Measurements from ENCODE around the gene FOXP2. TPM values are rescaled to one million over a fixed set of nuclear protein-coding genes. Genes with fewer than 3 reads are reported as not detected.
"Not testable (repeated sequence)": the region's sequence is repeated elsewhere in the genome, so short reads cannot be mapped to it uniquely, and the experiment has no call there.

FOXP2 gene
- total RNA-seq, 1 donor, result under 0.01 TPM

DNA sequence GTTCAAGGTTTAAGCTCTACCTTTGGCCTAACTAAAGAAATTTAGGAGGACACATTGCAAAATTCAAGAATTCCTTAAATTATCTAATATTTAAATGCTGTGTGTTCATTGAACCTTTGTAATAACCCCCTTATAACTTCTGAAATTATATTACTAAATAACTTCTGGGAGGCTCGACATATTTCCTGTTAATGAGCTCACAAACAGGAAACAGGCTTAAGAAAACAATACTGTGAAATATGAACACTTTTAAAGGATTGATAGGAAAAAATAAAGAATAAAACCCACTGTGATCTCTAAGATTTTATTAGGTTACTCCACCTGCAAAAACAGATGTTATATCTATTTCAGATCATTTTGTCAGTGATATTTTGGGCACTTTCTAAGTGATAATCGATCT is 74.1 kb downstream of the FOXP2 start:
- no peak for DNase-seq (ENCODE audit: low read depth in 2 of 3, low spot score in 2 of 3)

DNA sequence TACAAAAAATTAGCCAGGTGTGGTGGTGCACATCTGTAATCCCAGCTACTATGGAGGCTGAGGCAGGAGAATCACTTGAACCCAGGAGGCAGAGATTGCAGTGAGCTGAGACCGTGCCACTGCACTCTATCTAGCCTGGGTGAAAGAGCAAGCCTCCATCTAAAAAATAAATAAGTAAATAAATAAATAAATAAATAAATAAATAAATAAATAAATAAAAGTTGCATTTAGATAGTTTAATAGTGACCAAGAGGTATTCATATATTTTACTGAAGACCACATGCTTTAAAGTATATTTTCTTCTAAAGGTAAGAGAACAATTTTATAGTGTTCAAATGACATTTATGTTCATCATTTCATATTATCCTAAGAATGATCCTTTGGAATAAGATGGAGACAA is 82.9 kb downstream of the FOXP2 start:
- not testable (repeated sequence) for DNase-seq (ENCODE audit: low read depth in 2 of 3, low spot score in 2 of 3)

DNA sequence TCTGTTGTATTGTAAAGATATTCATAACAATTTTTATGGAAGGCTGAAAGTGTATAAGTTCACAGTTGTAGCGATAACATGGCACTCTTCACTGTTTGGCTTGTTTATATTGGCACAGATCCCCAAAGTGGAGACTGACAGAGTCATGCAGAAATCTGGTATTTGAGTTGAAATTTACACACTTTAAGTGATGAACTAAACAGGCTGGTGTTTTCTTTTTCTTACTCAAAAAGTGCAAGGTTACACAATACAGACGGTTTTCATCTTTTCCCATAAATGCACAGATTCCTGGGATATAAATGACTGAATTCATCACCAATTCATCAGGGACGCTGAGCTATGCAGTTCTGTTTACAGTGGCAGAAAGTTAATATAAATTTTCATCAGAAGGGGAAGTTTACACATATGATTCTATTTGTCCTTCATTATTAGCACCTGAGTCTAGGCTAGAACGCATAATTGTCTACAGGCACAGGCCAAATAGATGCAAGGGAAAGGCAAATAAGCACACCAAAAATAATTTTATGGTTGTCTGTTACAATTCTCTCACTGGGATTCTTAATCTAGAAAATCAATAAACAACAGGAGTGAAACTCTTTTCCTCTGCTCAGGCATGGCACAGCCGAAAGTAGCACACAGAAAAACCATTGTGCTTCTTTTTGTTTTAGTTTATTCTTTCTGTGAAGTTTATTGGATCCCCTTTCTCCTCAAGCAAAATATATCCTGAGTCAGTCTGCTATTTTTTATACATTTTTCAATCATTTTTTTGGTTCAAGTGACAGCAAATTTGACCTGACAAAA is 88.0 kb downstream of the FOXP2 start:
- DNase-seq (ENCODE audit: low read depth in 2 of 3, low spot score in 2 of 3), result no peak

DNA sequence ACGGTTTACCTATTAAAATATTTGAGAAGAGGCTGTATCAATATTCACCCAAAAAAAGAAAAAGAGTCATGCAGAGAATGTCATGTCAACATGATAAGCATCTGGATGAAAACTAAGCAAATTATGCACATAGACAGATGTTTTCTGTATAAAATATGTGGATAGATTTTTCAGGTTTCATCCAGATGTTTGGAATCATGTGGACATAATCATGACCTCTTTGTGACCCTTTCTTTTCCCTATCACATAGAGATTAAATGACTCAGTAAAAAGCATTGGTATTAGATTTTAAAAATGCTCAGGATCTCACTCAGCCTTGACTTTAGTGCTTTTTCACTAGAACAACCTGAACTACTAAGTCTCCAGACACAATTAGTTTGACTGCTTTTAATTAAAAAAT is 90.0 kb downstream of the FOXP2 start:
- DNase-seq (ENCODE audit: low read depth in 2 of 3, low spot score in 2 of 3), result no peak

DNA sequence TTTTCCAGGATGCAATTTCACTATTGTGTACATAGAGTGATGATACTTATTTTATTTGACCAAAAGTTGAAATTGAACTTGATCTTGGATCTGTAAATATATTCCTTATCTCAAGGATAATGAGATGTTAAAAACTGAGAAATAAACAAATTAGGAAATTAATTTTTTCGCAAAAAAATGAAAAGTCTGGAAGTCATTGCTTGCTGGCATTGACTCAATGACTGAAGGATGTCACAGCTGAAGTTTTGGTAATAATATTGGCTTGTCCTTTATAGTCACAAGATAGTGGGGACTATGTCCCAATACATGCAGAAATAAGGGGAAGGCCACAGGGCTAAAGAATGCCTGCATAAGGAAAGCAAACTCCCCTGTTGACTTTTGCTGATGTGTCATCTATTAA is 92.8 kb downstream of the FOXP2 start:
- DNase-seq (ENCODE audit: low read depth in 2 of 3, low spot score in 2 of 3), result no peak

DNA sequence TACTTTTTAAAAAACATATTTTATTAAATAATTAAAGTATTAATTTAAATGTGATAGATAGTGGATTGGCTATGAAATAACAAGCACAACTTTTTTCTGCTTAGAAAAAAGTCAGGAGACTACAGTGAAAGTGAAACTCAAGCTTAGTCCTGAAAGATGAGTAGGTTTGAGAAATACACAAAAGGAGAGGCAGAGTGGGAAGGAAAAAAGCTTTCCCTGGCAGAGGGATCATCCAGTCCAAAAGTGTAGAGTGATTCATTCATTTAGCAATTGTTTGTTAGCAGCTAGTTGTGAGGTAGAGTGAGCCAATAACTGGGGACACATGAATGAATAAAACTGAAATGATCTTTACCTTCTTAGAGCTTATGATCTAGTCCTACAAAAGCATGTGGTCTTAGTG is 93.5 kb downstream of the FOXP2 start:
- no peak for DNase-seq (ENCODE audit: low read depth in 2 of 3, low spot score in 2 of 3)

DNA sequence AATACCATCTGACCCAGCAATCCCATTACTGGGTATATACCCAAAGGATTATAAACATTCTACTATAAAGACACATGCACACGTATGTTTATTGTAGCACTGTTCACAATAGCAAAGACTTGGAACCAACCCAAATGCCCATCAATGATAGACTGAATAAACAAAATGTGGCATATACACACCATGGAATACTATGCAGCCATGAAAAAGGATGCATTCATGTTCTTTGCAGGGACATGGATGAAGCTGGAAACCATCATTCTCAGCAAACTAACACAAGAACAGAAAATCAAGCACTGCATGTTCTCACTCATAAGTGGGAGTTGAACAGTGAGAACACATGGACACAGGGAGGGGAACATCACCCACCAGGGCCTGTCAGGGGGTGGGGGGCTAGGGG is 96.2 kb downstream of the FOXP2 start:
- DNase-seq (ENCODE audit: low read depth in 2 of 3, low spot score in 2 of 3), result not testable (repeated sequence)

DNA sequence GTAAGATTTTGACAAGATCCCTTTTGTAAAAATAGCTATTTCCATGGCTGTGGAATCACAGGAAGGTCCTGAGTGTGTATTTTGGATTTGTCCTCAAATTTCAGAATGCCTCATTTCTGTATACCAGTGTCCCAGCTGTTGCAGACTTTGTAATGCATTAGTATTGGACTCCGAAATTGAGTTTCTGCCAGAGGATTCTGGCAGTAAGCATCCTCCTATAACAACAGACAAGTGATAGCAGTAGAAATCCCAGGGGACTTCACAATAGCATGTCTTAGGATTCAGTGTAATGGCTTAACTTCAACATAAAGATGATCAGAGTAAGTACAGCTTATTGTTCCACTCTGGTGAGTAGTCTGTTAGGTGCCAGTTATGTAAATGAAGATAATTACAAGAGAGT is 104.6 kb downstream of the FOXP2 start:
- DNase-seq (ENCODE audit: low read depth in 2 of 3, low spot score in 2 of 3), result no peak

DNA sequence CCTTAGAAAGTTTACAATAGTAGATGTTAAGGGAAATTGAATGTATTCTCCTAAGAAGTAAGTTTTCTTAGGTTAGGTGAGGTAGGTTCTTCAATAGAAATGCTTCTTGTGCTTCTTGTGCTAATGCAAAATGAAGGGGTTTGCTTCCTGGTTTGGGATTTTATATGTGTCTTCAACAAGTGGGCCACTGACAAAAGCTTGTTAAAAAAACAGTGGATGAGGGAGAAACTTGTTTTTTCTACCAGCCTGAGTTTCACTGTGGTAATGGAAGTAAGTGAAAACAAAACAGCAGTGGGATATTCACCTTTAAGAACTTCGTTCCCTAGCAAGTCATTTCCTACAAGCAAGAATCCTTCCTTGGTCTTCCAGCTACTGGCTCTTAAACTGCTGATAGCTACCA is 107.5 kb downstream of the FOXP2 start:
- DNase-seq (ENCODE audit: low read depth in 2 of 3, low spot score in 2 of 3), result no peak

DNA sequence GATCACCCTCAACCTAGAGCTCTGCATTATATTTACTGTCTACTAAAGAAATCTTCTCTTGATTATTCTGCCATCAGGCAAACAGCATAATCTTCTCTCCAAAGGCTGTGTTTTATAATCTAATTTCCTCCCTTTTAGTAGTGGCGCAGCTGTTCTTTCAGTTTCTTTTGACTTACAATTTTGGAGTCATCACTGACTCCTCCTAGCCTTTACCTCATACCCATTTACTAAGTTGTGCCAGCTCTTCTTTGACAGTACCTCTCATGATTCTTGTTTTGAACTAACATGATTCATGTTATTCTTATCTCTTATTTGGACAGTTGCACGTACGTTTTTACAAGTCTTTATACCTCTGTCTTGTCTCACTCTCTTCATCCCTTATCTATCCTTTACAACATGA is 113.0 kb downstream of the FOXP2 start:
- DNase-seq (ENCODE audit: low read depth in 2 of 3, low spot score in 2 of 3), result no peak

DNA sequence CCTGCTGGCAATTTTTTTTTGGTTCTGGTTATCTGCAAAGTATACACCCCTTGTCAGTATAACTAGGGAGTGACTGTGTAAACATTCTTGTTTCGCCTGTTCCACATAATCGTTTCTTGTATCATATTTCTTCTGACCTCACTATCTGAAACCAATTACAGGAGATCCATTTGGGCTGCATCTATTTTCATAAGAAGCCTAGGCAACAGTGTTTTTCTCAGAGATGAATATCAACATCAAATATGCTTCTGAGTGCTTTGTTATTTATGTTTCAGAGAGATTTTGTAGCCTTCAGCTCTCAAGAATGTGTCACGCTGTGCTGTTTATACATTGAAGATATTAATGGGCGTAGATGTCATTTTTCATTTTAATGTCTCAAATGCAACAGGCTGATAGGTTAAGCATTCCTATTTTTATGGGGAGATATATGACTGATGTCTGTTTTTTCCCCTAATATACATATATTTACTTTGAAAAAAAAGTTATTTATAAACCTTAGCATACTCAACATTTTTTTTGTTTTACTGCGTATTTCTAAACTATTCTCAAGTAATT is 115.5 kb downstream of the FOXP2 start:
- no peak for DNase-seq (ENCODE audit: low read depth in 2 of 3, low spot score in 2 of 3)

DNA sequence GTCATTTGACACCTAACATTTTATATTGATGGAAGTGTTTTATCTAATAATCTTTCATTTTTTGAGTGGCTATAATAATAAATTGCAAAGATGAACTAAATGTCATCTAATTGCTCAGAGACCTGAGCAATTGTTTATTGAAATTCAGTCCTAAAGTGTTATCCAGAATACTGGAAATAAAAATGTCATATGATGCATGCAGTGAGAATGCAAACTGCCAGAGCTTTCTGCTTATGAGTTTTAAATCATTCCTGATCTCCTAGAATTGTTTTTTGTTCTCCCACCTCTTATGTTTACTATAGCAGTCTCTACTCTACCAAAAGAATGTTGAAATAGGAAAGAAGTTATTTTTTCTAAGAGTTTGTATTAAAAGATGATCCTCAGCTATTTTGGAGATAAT is 116.7 kb downstream of the FOXP2 start:
- DNase-seq (ENCODE audit: low read depth in 2 of 3, low spot score in 2 of 3), result no peak

DNA sequence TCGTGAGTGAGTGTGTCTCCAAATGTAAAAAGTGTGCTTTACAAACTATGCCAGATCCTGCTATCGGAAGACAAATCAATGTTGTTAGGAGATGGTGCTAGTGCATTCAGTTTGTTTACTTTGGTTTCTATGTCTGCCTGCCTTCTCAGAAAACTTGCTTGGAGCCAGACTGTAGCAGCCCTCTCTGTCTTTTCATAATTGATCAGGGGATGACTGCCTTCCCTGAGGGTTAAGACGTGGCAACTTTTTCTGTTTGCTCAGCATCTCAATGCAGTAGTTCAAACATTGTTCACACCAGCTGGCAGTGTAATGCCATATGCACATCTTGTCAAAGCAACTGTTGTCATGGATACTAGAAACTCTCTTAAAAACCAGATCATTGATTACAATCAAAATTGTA is 118.5 kb downstream of the FOXP2 start:
- no peak for DNase-seq (ENCODE audit: low read depth in 2 of 3, low spot score in 2 of 3)

DNA sequence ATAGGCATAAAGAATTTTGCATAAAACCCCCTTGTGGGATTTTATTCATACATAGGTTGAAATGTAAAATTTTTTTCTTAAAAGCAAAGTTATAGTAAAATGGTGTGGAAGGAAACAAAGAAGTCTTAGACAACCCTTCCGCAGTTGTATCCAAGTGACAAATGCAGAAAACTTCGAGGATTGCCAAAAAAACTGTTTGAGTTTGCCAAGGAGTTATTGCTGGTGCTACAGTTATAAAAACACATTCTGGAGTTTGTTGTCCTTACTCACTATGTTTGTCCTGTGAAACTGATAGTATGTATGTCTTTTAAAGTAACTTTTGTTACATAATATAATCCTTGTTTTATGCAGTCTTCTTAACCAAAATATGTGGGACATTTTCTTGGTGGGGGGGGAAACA is 120.3 kb downstream of the FOXP2 start:
- no peak for DNase-seq (ENCODE audit: low read depth in 2 of 3, low spot score in 2 of 3)

DNA sequence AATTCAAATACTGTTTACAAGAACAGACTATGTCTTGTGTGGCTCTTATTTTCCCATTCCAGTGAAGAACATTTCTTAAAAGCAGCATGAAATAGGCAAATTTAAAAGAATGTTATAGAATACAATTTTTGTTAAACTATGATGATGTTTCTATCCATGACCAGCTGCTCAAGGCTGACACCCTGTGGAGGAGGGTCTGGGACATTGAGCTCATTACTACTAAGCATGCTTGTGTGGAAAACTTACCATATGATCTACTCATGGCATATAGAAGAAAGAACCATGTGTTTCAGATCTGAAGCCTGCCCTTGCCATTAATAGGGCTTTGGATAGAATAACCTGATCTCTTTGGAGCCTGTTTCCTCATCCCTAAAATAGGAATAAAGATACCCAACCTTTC is 125.0 kb downstream of the FOXP2 start:
- DNase-seq (ENCODE audit: low read depth in 2 of 3, low spot score in 2 of 3), result peak in 2 of 3 donors; percentile 3 to 32

DNA sequence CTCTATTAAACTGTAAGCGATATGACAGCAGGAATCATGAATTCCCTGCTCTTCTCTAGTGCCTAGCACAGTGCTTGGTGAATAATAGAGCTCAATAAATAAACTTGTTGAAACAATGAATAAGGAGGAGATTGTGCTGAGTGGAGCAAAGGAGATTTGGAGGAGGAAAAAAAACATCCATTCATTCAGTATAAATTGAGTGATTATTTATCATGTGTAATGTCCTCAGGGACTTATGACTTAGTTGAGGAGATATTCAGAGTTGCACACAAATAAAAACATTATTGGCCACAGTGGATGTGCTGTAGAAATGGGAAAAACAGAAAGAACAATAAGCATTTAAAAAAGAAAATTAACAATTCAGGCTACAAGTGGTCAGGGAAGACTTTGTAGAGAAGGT is 125.7 kb downstream of the FOXP2 start:
- DNase-seq (ENCODE audit: low read depth in 2 of 3, low spot score in 2 of 3), result no peak

DNA sequence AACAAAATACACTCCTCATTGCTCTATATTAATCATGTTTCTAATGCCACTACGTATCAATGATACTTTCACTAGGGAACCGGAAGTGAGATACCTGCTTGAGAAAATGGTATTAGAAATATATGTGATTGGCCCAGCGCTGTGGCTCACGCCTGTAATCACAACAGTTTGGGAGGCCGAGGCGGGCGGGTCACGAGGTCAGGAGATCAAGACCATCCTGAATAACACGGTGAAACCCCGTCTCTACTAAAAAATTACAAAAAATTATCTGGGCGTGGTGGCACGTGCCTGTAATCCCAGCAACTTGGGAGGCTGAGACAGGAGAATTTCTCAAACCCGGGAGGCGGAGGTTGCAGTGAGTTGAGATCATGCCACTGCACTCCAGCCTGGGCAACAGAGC is 132.7 kb downstream of the FOXP2 start:
- not testable (repeated sequence) for DNase-seq (ENCODE audit: low read depth in 2 of 3, low spot score in 2 of 3)

DNA sequence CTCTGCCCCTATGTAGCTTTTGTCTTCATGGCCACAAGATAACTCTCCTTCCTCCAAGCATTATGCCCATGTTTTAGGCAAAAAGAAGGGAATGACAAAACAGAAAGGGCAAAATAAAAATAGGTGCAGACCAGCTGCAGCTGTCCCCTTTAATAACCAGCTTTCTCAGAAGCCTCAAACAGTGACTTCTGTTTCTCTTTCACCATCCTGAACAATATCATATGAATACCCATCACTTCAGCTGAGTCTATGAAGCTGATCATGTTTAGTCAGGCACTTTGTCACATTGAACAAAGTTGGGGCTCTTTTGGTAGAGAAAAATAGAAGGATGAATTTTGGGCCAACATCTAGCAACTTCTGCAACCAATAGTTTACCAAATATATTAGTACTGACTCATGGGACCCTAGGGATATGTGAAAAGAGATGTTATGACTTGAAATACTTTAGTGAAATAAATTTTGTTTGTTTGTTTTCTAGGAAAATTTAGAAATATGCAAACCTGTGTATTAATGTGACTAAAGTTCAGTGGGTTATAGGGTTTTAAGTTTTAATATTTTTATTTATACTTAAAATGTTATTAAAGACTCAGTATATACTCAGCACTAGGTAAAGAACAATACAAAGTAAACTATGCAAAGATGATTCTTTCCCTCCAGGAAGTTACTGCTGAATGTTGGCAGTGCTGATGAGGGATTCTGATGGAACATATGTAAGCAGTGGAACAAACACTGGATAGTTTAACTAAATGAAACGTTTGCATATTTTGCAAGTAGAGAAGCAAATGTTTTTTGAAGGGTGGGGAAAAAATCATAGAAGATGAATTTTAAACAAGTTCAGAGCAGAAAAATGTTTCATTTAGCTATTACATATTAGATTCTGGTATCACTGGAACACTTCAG is 133.7 kb downstream of the FOXP2 start:
- no peak for DNase-seq (ENCODE audit: low read depth in 2 of 3, low spot score in 2 of 3)

DNA sequence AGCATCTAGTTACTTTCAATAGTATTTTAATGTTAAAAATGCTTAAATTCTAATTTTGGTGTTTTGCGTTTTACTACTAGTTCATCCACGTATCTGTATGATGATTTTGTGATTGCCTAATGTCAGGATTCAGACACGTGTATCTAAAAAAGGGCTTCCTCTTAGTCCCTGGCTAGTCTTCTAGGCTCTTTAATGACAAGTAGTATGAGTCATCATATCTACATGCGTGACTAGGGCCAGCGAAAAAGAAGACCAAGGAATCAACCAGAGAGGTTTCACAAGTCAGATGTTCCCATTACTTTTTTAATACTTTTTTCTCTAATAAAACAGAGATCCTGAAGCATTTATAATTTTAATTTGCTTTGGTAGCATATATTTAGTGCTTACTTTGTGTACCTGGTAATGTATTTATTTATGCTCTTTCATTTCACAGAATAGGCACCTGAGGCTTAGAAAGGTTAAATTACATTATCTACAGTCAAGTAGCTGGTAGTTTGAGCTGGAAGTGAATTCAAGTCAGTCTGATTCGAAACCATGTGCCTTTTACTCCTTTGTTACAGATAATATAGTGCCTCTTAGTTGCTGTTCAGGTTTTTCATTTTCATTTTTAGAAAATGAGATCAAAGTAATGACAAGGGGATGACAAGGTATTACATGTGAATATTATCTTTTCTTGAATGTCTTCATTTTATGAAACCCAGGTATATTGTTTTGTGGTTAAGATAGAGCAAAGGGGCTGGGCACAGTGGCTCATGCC is 140.3 kb downstream of the FOXP2 start:
- DNase-seq (ENCODE audit: low read depth in 2 of 3, low spot score in 2 of 3), result no peak

DNA sequence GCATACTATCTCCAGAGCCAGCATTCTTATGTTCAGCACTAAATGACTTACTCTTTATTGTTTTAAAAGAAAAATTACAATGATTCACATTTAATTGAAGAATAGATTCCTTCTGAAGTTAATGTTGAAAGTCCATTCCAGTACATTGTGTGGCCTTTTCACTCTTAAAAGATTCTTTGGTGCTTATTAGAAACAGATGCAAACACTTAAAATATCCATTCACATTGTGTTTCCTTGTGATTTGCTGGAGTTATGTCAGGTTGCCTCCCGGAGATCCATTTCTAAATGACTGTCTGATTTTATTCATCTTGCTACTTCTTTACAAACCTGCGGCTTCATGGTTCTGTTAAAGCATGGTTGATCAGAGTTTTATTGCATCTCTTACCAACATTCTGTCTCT is 152.8 kb downstream of the FOXP2 start:
- no peak for DNase-seq (ENCODE audit: low read depth in 2 of 3, low spot score in 2 of 3)

DNA sequence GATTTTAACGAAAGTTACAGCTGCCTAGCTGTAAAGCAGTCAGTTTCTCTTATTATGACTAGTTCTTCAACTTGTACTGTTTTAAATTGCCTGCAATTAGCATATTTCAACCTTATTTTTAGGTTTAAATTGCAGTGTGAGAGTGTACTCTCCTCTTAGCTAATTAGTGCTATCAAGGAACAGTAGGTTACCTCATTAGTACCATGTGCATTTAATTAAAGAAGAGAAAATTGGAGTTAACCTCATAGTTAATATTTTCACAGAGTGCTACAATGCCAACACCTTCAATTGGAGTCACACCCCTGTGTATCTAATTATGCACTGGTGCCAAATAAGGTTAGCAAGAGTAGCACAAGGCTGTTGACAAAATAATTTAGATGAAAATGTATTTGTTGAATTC is 154.6 kb downstream of the FOXP2 start:
- no peak for DNase-seq (ENCODE audit: low read depth in 2 of 3, low spot score in 2 of 3)
